NB4 (cell line): ENCODE data around the gene HAO1.

Experiments
- DNase-seq: peaks from one replicate; pipeline ENCODE4 v3.0.0; 2010; ENCODE audit warnings: low read depth
- H3K4me3 ChIP-seq: one replicate; pipeline ENCODE4 v1.5.1; 2011; ENCODE audit warnings: mild to moderate bottlenecking, low read depth, low read length, moderate library complexity
- MAX ChIP-seq: IDR thresholded peaks from 2 replicates; pipeline ENCODE4 v1.6.1; 2011; ENCODE audit warnings: low read depth, low read length
- MYC ChIP-seq: IDR thresholded peaks from 2 replicates; pipeline ENCODE4 v1.6.1; 2011; ENCODE audit warnings: low read depth, low read length
- POLR2A ChIP-seq: IDR thresholded peaks from 2 replicates; pipeline ENCODE4 v1.6.1; 2011; ENCODE audit warnings: mild to moderate bottlenecking; ENCODE audit not compliant: insufficient read length; ENCODE audit errors: extremely low read depth
- TF ChIP-seq, protein P1 (sequence below): IDR thresholded peaks from one replicate; pipeline ENCODE4 v1.5.1; 2012; ENCODE audit warnings: low read depth, low read length

Gene HAO1

DNA sequence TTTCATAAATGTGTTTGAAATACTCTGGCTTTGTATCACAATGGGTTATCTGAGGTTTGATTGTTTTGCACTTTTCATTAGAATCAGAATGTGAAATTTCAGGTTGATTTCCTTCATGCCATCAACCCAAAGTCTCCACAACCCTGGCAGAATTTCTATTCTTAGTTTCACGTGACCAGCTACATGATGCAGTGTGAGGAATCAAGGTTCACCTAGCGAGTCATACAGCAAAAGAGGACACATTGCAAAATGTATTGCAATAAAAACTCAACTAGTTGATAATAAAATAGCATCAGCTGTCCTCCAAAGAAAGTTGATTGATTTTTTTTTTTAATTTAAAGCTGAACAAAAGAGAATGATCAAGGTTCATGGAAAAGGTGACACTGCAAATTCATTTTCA, 2.2 kb downstream of the HAO1 start:
- no peak overlapping the region for H3K4me3 ChIP-seq
- no peak for TF ChIP-seq MYC
- TF ChIP-seq MAX = no peak
- TF ChIP-seq, protein P1, sequence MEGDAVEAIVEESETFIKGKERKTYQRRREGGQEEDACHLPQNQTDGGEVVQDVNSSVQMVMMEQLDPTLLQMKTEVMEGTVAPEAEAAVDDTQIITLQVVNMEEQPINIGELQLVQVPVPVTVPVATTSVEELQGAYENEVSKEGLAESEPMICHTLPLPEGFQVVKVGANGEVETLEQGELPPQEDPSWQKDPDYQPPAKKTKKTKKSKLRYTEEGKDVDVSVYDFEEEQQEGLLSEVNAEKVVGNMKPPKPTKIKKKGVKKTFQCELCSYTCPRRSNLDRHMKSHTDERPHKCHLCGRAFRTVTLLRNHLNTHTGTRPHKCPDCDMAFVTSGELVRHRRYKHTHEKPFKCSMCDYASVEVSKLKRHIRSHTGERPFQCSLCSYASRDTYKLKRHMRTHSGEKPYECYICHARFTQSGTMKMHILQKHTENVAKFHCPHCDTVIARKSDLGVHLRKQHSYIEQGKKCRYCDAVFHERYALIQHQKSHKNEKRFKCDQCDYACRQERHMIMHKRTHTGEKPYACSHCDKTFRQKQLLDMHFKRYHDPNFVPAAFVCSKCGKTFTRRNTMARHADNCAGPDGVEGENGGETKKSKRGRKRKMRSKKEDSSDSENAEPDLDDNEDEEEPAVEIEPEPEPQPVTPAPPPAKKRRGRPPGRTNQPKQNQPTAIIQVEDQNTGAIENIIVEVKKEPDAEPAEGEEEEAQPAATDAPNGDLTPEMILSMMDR = no peak
- TF ChIP-seq POLR2A = no peak

GRCh38 chr20:7937328-7937727, 2.9 kb downstream of the HAO1 start:
- TF ChIP-seq MYC (no peak), MAX (no peak), POLR2A (no peak)
- TF ChIP-seq, protein P1 = no peak
- DNase-seq = no peak
- H3K4me3 ChIP-seq = no peak overlapping the region

More for the DNA sequence above, 2.2 kb downstream of the HAO1 start:
- no peak for DNase-seq

GRCh38 chr20:7935027-7935551, 5.2 kb downstream of the HAO1 start:
- no peak overlapping the region for H3K4me3 ChIP-seq
- peak; percentile 12 for DNase-seq
- no peak for TF ChIP-seq POLR2A
- TF ChIP-seq MYC = no peak
- no peak for TF ChIP-seq MAX
- TF ChIP-seq, protein P1 = no peak

DNA sequence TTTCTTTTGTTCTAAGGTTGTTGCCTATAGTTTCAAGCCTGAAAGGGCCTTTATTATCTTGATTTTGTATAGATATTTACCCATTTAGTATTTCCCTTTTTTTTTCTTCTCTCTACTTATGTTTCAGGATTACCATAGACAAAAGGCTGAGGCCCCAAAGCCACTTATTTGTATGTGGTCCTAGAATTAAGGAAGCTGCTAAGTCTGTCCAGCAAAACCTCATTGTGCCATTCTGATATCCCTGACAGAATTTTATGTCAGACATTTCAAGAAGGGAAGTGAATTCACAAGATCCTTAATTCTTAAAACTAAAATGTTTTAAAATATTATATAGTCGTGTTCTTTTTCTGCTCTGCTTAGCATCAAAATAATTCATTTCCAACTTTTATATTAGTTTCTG, 6.9 kb downstream of the HAO1 start:
- TF ChIP-seq, protein P1 = no peak
- TF ChIP-seq POLR2A (no peak), MAX (no peak), MYC (no peak)
- DNase-seq = peak; percentile 6
- no peak overlapping the region for H3K4me3 ChIP-seq

- TF ChIP-seq MYC (no peak), POLR2A (no peak), MAX (no peak)
- TF ChIP-seq, protein P1 = no peak
- DNase-seq = no peak
- H3K4me3 ChIP-seq = no peak overlapping the region
Measured at GRCh38 chr20:7930343-7930742, 9.9 kb downstream of the HAO1 start.

- no peak overlapping the region for H3K4me3 ChIP-seq
- TF ChIP-seq, protein P1 = peak; percentile 54
- no peak for TF ChIP-seq MAX
- no peak for TF ChIP-seq MYC
- peak; percentile 33 for DNase-seq
Measured at GRCh38 chr20:7926767-7927166, 13.5 kb downstream of the HAO1 start.
